ENCODE data around the gene COL6A6. TPM values are rescaled to one million over a fixed set of nuclear protein-coding genes. Genes with fewer than 3 reads are reported as not detected.

COL6A6 gene
- total and polyA plus RNA-seq, 2 donors (not counting 3 experiments of a cell fraction or from before 2014, with no cell fraction given) = not detected

DNA sequence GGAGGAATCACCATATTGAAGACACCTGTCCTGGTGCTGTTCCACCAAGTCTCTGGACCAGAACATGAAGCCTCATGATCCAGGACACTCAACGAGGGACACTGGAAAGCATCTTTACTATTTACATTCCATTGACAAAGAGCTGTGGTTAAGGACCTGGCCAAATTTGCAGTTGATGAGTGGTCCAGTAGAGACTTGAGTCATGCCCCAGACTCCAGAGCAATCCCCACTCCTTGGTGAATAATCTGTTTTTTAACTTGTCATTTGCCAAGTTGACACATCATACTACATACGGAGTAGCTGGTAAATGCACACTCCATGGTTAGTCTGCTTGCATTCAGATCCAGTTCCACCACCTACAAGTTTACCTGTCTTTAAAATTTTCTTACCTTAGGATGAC is 1.2 kb upstream of the COL6A6 start:
- Histone ChIP-seq H2AFZ (ENCODE audit: low read depth, low read length) (no peak overlapping the region), H3K4me3 (replicated peaks in 1 of 3; ENCODE audit: insufficient read depth in 1 of 3, low read depth in 1 of 3, low read length in 3 of 3) (no peak overlapping the region), H3K9me3 (replicated peaks; ENCODE audit: control insufficient read depth, insufficient read depth, low read length) (no peaks in the 10 kb centered on the region), H3K27me3 (ENCODE audit: control insufficient read depth in 2 of 2, insufficient read depth in 2 of 2, low read length in 2 of 2) (peaks cover 13 to 18% of the 10 kb centered on the region in 2 experiments), H3K27ac (ENCODE audit: insufficient read depth, low read depth, low read length) (no peak overlapping the region), H4K20me1 (replicated peaks; ENCODE audit: control insufficient read depth, extremely low read depth, insufficient read depth, low read length) (no peaks in the 10 kb centered on the region), H3K9me1 (replicated peaks; ENCODE audit: control insufficient read depth, extremely low read depth, insufficient read depth, low read length) (no peaks in the 10 kb centered on the region), H3K4me1 (ENCODE audit: control insufficient read depth, extremely low read depth, insufficient read depth, low read length) (no peaks in the 10 kb centered on the region), H3K4me2 (ENCODE audit: insufficient read depth, low read length) (no peak overlapping the region), H3K79me2 (ENCODE audit: control insufficient read depth, insufficient read depth, low read length) (no peaks in the 10 kb centered on the region), H3K36me3 (ENCODE audit: control insufficient read depth in 2 of 2, extremely low read depth in 1 of 2, insufficient read depth in 2 of 2, low read length in 2 of 2) (no peaks in the 10 kb centered on the region), H3K9ac (replicated peaks; ENCODE audit: extremely low read depth, insufficient read depth, low read length) (no peak overlapping the region)
- FAIRE-seq (no peak), DNase-seq (ENCODE audit: low read depth, low spot score) (no peak)
- POLR2A ChIA-PET = no interaction called here
- dilution Hi-C loops (cut with MboI; ENCODE audit: extremely low pct_ligation_motif_present, low sequenced_read_pairs) = no loop called here
- no TSS peak for BruUV-seq (replicated peaks)
- CTCF ChIA-PET = interaction anchor here (1.2 kb wide), 1 partner anchor 23 kb away, joined by 3 read pairs; no protein-coding TSS in a partner anchor
- TF ChIP-seq, protein P1, sequence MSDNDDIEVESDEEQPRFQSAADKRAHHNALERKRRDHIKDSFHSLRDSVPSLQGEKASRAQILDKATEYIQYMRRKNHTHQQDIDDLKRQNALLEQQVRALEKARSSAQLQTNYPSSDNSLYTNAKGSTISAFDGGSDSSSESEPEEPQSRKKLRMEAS (IDR thresholded peaks at IDR 0.05; ENCODE audit: insufficient read depth, insufficient read length) = no peak
- no peak for TF ChIP-seq GATA2 (IDR thresholded peaks at IDR 0.05; ENCODE audit: insufficient read depth, insufficient read length, low read depth, low read length)
- TF ChIP-seq, protein P2, sequence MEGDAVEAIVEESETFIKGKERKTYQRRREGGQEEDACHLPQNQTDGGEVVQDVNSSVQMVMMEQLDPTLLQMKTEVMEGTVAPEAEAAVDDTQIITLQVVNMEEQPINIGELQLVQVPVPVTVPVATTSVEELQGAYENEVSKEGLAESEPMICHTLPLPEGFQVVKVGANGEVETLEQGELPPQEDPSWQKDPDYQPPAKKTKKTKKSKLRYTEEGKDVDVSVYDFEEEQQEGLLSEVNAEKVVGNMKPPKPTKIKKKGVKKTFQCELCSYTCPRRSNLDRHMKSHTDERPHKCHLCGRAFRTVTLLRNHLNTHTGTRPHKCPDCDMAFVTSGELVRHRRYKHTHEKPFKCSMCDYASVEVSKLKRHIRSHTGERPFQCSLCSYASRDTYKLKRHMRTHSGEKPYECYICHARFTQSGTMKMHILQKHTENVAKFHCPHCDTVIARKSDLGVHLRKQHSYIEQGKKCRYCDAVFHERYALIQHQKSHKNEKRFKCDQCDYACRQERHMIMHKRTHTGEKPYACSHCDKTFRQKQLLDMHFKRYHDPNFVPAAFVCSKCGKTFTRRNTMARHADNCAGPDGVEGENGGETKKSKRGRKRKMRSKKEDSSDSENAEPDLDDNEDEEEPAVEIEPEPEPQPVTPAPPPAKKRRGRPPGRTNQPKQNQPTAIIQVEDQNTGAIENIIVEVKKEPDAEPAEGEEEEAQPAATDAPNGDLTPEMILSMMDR (IDR thresholded peaks at IDR 0.05; ENCODE audit: extremely low read depth in 1 of 2, insufficient read depth in 1 of 2, low read depth in 1 of 2, low read length in 2 of 2) = no peak
- intact Hi-C loops (cut with micrococcal nuclease) = no loop called here

DNA sequence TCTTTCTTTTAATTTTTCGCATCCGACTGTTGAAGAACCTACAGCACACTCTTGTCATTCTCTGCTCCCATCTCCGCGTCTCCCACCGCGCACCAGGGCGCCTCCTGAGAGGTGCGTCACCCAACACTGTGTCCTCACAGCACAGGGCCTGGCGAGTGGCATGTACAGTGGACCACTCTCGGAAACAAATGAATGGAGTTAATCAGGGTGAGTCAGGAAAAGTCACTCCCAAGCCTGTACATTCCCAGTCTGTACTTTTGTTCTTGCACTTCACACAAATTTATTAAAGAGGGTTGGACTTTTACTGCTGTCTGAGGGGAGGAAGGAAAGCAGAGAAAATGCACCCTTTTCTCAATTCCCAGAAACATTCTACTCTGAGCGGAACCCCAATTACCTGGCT is 625 bp downstream of the COL6A6 start:
- no peak for FAIRE-seq
- Histone ChIP-seq H2AFZ (ENCODE audit: low read depth, low read length) (no peak overlapping the region), H3K9me1 (replicated peaks; ENCODE audit: control insufficient read depth, extremely low read depth, insufficient read depth, low read length) (no peaks in the 10 kb centered on the region), H3K79me2 (ENCODE audit: control insufficient read depth, insufficient read depth, low read length) (no peaks in the 10 kb centered on the region), H3K36me3 (ENCODE audit: control insufficient read depth in 2 of 2, extremely low read depth in 1 of 2, insufficient read depth in 2 of 2, low read length in 2 of 2) (no peaks in the 10 kb centered on the region), H4K20me1 (replicated peaks; ENCODE audit: control insufficient read depth, extremely low read depth, insufficient read depth, low read length) (no peaks in the 10 kb centered on the region), H3K9ac (replicated peaks; ENCODE audit: extremely low read depth, insufficient read depth, low read length) (no peak overlapping the region), H3K27me3 (ENCODE audit: control insufficient read depth in 2 of 2, insufficient read depth in 2 of 2, low read length in 2 of 2) (peaks cover 13 to 18% of the 10 kb centered on the region in 2 experiments), H3K4me2 (ENCODE audit: insufficient read depth, low read length) (no peak overlapping the region), H3K9me3 (replicated peaks; ENCODE audit: control insufficient read depth, insufficient read depth, low read length) (no peaks in the 10 kb centered on the region), H3K27ac (ENCODE audit: insufficient read depth, low read depth, low read length) (no peak overlapping the region), H3K4me1 (ENCODE audit: control insufficient read depth, extremely low read depth, insufficient read depth, low read length) (no peaks in the 10 kb centered on the region), H3K4me3 (replicated peaks in 1 of 3; ENCODE audit: insufficient read depth in 1 of 3, low read depth in 1 of 3, low read length in 3 of 3) (no peak overlapping the region)
- CTCF ChIA-PET = no interaction called here
- dilution Hi-C loops (cut with MboI; ENCODE audit: extremely low pct_ligation_motif_present, low sequenced_read_pairs) (no loop called here), intact Hi-C loops (cut with micrococcal nuclease) (no loop called here)
- DNase-seq (ENCODE audit: low read depth, low spot score) = no peak
- no peak for TF ChIP-seq POLR2A (IDR thresholded peaks at IDR 0.05; ENCODE audit: low read depth, low read length)
- no peak for TF ChIP-seq MYC (IDR thresholded peaks at IDR 0.05; ENCODE audit: low read depth, low read length)
- no peak for TF ChIP-seq POLR2AphosphoS5 (IDR thresholded peaks at IDR 0.05; ENCODE audit: insufficient read depth, low read depth, low read length)
- no peak for TF ChIP-seq GATA2 (IDR thresholded peaks at IDR 0.05; ENCODE audit: insufficient read depth, insufficient read length, low read depth, low read length)
- no peak for TF ChIP-seq FOS (IDR thresholded peaks at IDR 0.05; ENCODE audit: borderline replicate concordance, insufficient read depth, low read length)
- TF ChIP-seq, protein P2 (IDR thresholded peaks at IDR 0.05; ENCODE audit: extremely low read depth in 1 of 2, insufficient read depth in 1 of 2, low read depth in 1 of 2, low read length in 2 of 2) = no peak
- TF ChIP-seq, protein P1 (IDR thresholded peaks at IDR 0.05; ENCODE audit: insufficient read depth, insufficient read length) = no peak
- TF ChIP-seq JUN (IDR thresholded peaks at IDR 0.05; ENCODE audit: borderline replicate concordance, insufficient read depth, insufficient read length, low read depth) = no peak
- no peak for TF ChIP-seq EZH2 (IDR thresholded peaks at IDR 0.05; ENCODE audit: borderline replicate concordance, low read depth, low read length, severe bottlenecking)
- POLR2A ChIA-PET = no interaction called here
- no TSS peak for BruUV-seq (replicated peaks)

All from endothelial cell of umbilical vein (primary cell).